Adrenal gland (tissue), 12 donors: ENCODE measurements around the gene CCDC3. TPM values are rescaled to one million over a fixed set of nuclear protein-coding genes. Genes with fewer than 3 reads are reported as not detected.

ENCODE experiments used
- DNase-seq, 7 donors: peaks; one replicate each; pipeline ENCODE4 v3.0.0-alpha.2; 2019 to 2020
- H3K27ac ChIP-seq, 5 donors: fragments of 200-600 bp; sonication (generic) in 4 of 5; 1 replicate in 3 of 5; 2 replicates in 2 of 5; pipeline versions ENCODE4 v1.5.1 to v1.8.0; 2016 to 2020; ENCODE audit warnings: mild to moderate bottlenecking in 1 of 5
- H3K27me3 ChIP-seq: fragments of 200-600 bp; 2 replicates; pipeline ENCODE4 v1.8.0; 2021
- H3K36me3 ChIP-seq, 2 donors: fragments of 200-600 bp; replicated peaks in 1 of 2; 1 replicate in 1 of 2; 2 replicates in 1 of 2; pipeline versions ENCODE4 v1.5.1 to v1.8.0; 2018 to 2022
- H3K4me1 ChIP-seq, 2 donors: fragments of 200-600 bp; replicated peaks in 1 of 2; 1 replicate in 1 of 2; 2 replicates in 1 of 2; pipeline versions ENCODE4 v1.5.1 to v1.8.0; 2018 to 2021
- H3K4me3 ChIP-seq, 4 donors: fragments of 200-600 bp; sonication (generic) in 3 of 4; one replicate each; pipeline ENCODE4 v1.5.1; 2016 to 2018
- H3K9me3 ChIP-seq, 3 donors: fragments of 200-600 bp; sonication (generic) in 1 of 3; replicated peaks in 1 of 3; 1 replicate in 2 of 3; 2 replicates in 1 of 3; pipeline versions ENCODE4 v1.5.1 to v1.8.0; 2016 to 2021
- CTCF ChIP-seq, 6 experiments: fragments of 450-650 bp in 4 of 6; fragments of 200-600 bp in 2 of 6; sonication (generic) in 1 of 6; IDR thresholded peaks; 1 replicate in 5 of 6; 2 replicates in 1 of 6; pipeline versions ENCODE4 v1.5.1 to v1.8.0; 2016 to 2021; ENCODE audit warnings: antibody characterized with exemption in 6 of 6, mild to moderate bottlenecking in 2 of 6, moderate library complexity in 1 of 6
- POLR2A ChIP-seq, 2 donors: fragments of 450-650 bp; IDR thresholded peaks; one replicate each; pipeline ENCODE4 v1.6.1; 2017; ENCODE audit warnings: antibody characterized with exemption in 2 of 2, mild to moderate bottlenecking in 2 of 2, moderate library complexity in 1 of 2
- WGBS, 4 donors: extraction: QIAGEN DNeasy Blood & Tissue Kit in 2 of 4; methylation state at CpG; one replicate each; pipeline versions ENCODE4 v1.1.5 to v1.1.7; 2013 to 2017; 5-methylcytosine and 5-hydroxymethylcytosine counted together
- intact Hi-C, 2 donors: fragments of 100-400 bp; cut with DNase I; formaldehyde crosslinking; loops; one replicate each; pipeline versions ENCODE4 v1.14.1 to v1.15.0; 2022 to 2023
- polyA plus RNA-seq, 3 donors: library from polyadenylated mRNA; stranded (reverse); fragments of 200-250 nt in 2 of 3; fragments of 350-450 nt in 1 of 3; fragmentation: Illumina TruSeq in 1 of 3; extraction: RNeasy Lipid Tissue Mini Kit (QIAGEN cat#74804) in 1 of 3; gene quantifications; one replicate each; pipeline ENCODE4 v1.2.3, GENCODE V29; 2013 to 2014
- total RNA-seq, 9 donors: library from RNA; depleted of rRNA in 4 of 9; stranded (reverse); fragments of >200 nt in 4 of 9; fragments of 120-200 nt in 1 of 9; fragmentation: NEBNext Ultra II Directional in 1 of 9; extraction: Animal tissue kit (Norgen Biotek cat#: 25700) in 1 of 9; gene quantifications; one replicate each; pipeline versions ENCODE4 v1.1.0 to v1.2.4, GENCODE V29; 2013 to 2023
- donor health status: healthy with polysubstance abuse.
- donor health status: Bipolar disorder and iron deficiency.
- donor health status: DM: yes; HTN: yes; CAD: no.
- donor health status: DM: no; HTN: no; CAD: no.
- donor health status: DM: no; HTN: no; CAD: no.
- donor health status: DM: yes; HTN: yes; CAD: no.

CCDC3 gene
- total and polyA plus RNA-seq, 12 donors = 1.6 to 9.9 (median 5.8) TPM

GRCh38 chr10:12875100-12875499, 126.4 kb downstream of the CCDC3 start:
- TF ChIP-seq POLR2A (IDR thresholded peaks at IDR 0.05) (no peak), CTCF (IDR thresholded peaks at IDR 0.05) (no peak)
- intact Hi-C loops = no loop called here
- H3K27ac ChIP-seq = no peak overlapping the region
- peaks cover 0 to 8% of the 10 kb centered on the region in 2 donors for H3K4me1 ChIP-seq
- peak in 5 of 7 donors; percentile 14 to 59 (median 37) for DNase-seq
- no peak overlapping the region for H3K4me3 ChIP-seq
- H3K36me3 ChIP-seq = no peaks in the 10 kb centered on the region
- 51 to 62% (median 54%) methylated on average over 5 of the region's 5 CpGs for WGBS, 4 donors
- no peaks in the 10 kb centered on the region for H3K9me3 ChIP-seq
- H3K27me3 ChIP-seq = no peaks in the 10 kb centered on the region

GRCh38 chr10:12874501-12874900, 127.0 kb downstream of the CCDC3 start:
- Histone ChIP-seq H3K27me3 (no peaks in the 10 kb centered on the region), H3K4me1 (peaks cover 0 to 8% of the 10 kb centered on the region in 2 donors), H3K9me3 (no peaks in the 10 kb centered on the region), H3K36me3 (no peaks in the 10 kb centered on the region), H3K4me3 (no peak overlapping the region), H3K27ac (no peak overlapping the region)
- intact Hi-C loops = no loop called here
- WGBS, 4 donors = 92 to 95% (median 95%) methylated on average over 6 of the region's 6 CpGs
- DNase-seq = no peak
- TF ChIP-seq CTCF (IDR thresholded peaks at IDR 0.05) = no peak
- no peak for TF ChIP-seq POLR2A (IDR thresholded peaks at IDR 0.05)

- intact Hi-C loops = no loop called here
- H3K4me1 ChIP-seq = peaks cover 0 to 8% of the 10 kb centered on the region in 2 donors
- no peaks in the 10 kb centered on the region for H3K27me3 ChIP-seq
- H3K4me3 ChIP-seq = no peak overlapping the region
- H3K9me3 ChIP-seq = no peaks in the 10 kb centered on the region
- no peaks in the 10 kb centered on the region for H3K36me3 ChIP-seq
- WGBS, 4 donors = 58 to 74% (median 66%) methylated on average over 6 to 8 of the region's 8 CpGs
- no peak for DNase-seq
- TF ChIP-seq CTCF (IDR thresholded peaks at IDR 0.05) (no peak), POLR2A (IDR thresholded peaks at IDR 0.05) (no peak)
- no peak overlapping the region for H3K27ac ChIP-seq
Observed at GRCh38 chr10:12873172-12873571, 128.3 kb downstream of the CCDC3 start.

GRCh38 chr10:12872577-12872976, 128.9 kb downstream of the CCDC3 start:
- H3K27ac ChIP-seq = no peak overlapping the region
- H3K27me3 ChIP-seq = no peaks in the 10 kb centered on the region
- H3K36me3 ChIP-seq = no peaks in the 10 kb centered on the region
- no peak for DNase-seq
- no peaks in the 10 kb centered on the region for H3K9me3 ChIP-seq
- WGBS, 4 donors = 74 to 87% (median 78%) methylated on average over 9 of the region's 9 CpGs
- no peak overlapping the region for H3K4me3 ChIP-seq
- TF ChIP-seq POLR2A (IDR thresholded peaks at IDR 0.05) (no peak), CTCF (IDR thresholded peaks at IDR 0.05) (no peak)
- intact Hi-C loops = no loop called here
- peaks cover 0 to 8% of the 10 kb centered on the region in 2 donors for H3K4me1 ChIP-seq
